NCI-H748 (cell line): ENCODE data around the gene GPATCH4.
A peak's percentile ranks its signal among the peaks of the same experiment; 100 is the strongest.
"Not testable (repeated sequence)": the region's sequence is repeated elsewhere in the genome, so short reads cannot be mapped to it uniquely, and the experiment has no call there.

Experiments
- DNase-seq: peaks from one replicate; lab custom pipeline; 2025; ENCODE audit not compliant: unreplicated experiment; lab: John Stamatoyannopoulos, UW

The GPATCH4 gene

GRCh38 chr1:156581661-156582387 is 19.5 kb downstream of the GPATCH4 start:
- DNase-seq, result no peak

- no peak for DNase-seq
Observed at GRCh38 chr1:156579472-156579871, 21.8 kb downstream of the GPATCH4 start, which contains the start of gene TTC24. TSS of gene TTC24 (plus strand) at chr1:156579723. CDS start at chr1:156581365, 1,642 bp downstream.

GRCh38 chr1:156578055-156578454 is 23.2 kb downstream of the GPATCH4 start:
- no peak for DNase-seq

GRCh38 chr1:156577550-156577949 is 23.7 kb downstream of the GPATCH4 start:
- peak; percentile 50 for DNase-seq

GRCh38 chr1:156574039-156574633 is 27.1 kb downstream of the GPATCH4 start:
- no peak for DNase-seq

GRCh38 chr1:156572663-156573018 is 28.6 kb downstream of the GPATCH4 start:
- no peak for DNase-seq

GRCh38 chr1:156571919-156572662 is 29.2 kb downstream of the GPATCH4 start, which contains the start of gene IQGAP3:
TSS of gene IQGAP3 (minus strand) at chr1:156572565. CDS start at chr1:156572529, 36 bp downstream.
- DNase-seq, result peak; percentile 89

GRCh38 chr1:156571261-156571852 is 29.9 kb downstream of the GPATCH4 start:
- no peak for DNase-seq

GRCh38 chr1:156566436-156566835 is 34.8 kb downstream of the GPATCH4 start:
- DNase-seq, result no peak

- DNase-seq, result no peak
Observed at GRCh38 chr1:156565519-156565918, 35.8 kb downstream of the GPATCH4 start.

GRCh38 chr1:156560585-156561163 is 40.6 kb downstream of the GPATCH4 start:
- no peak for DNase-seq

- DNase-seq, result no peak
Observed at GRCh38 chr1:156559797-156560385, 41.4 kb downstream of the GPATCH4 start.

- DNase-seq, result no peak
Observed at GRCh38 chr1:156559086-156559796, 42.0 kb downstream of the GPATCH4 start.

GRCh38 chr1:156556354-156556753 is 44.9 kb downstream of the GPATCH4 start:
- no peak for DNase-seq

GRCh38 chr1:156555715-156556114 is 45.6 kb downstream of the GPATCH4 start:
- no peak for DNase-seq

- no peak for DNase-seq
Observed at GRCh38 chr1:156554971-156555370, 46.3 kb downstream of the GPATCH4 start.

- DNase-seq, result no peak
Observed at GRCh38 chr1:156553860-156554485, 47.3 kb downstream of the GPATCH4 start.

- not testable (repeated sequence) for DNase-seq
Observed at GRCh38 chr1:156552937-156553336, 48.3 kb downstream of the GPATCH4 start.

- no peak for DNase-seq
Observed at GRCh38 chr1:156552518-156552917, 48.8 kb downstream of the GPATCH4 start.

- DNase-seq, result no peak
Observed at GRCh38 chr1:156551869-156552268, 49.4 kb downstream of the GPATCH4 start.
